Esophagus squamous epithelium (tissue), 4 donors: Measurements from ENCODE around the gene FER1L5.

ENCODE experiments used
- CTCF ChIP-seq, 6 experiments: fragments of 450-650 bp in 4 of 6; fragments of 200-600 bp in 2 of 6; sonication (generic) in 2 of 6; IDR thresholded peaks; one replicate each; pipeline ENCODE4 v1.5.1; 2016 to 2019; ENCODE audit warnings: antibody characterized with exemption in 6 of 6, mild to moderate bottlenecking in 4 of 6, moderate library complexity in 4 of 6
- POLR2A ChIP-seq, 4 donors: fragments of 450-650 bp; IDR thresholded peaks; one replicate each; pipeline ENCODE4 v1.6.1; 2017; ENCODE audit warnings: antibody characterized with exemption in 4 of 4, mild to moderate bottlenecking in 4 of 4, moderate library complexity in 3 of 4

- TF ChIP-seq CTCF (IDR thresholded peaks at IDR 0.05) (no peak), POLR2A (IDR thresholded peaks at IDR 0.05) (no peak)
Observed at GRCh38 chr2:96656540-96656939, 14.0 kb downstream of the FER1L5 start.
